NCI-H446 treated with DMSO at 0.1 percent for 48 hours (cell line): ENCODE data around the gene ZNF488.
"Not testable (repeated sequence)": the region's sequence is repeated elsewhere in the genome, so short reads cannot be mapped to it uniquely, and the experiment has no call there.

ENCODE experiments used
- DNase-seq: peaks from one replicate; lab custom pipeline; 2025; lab: John Stamatoyannopoulos, UW

The ZNF488 gene

GRCh38 chr10:47409866-47410256 lies 25.8 kb upstream of the ZNF488 start:
- no peak for DNase-seq

- DNase-seq: no peak
Observed at GRCh38 chr10:47409171-47409865, 25.2 kb upstream of the ZNF488 start.

DNA sequence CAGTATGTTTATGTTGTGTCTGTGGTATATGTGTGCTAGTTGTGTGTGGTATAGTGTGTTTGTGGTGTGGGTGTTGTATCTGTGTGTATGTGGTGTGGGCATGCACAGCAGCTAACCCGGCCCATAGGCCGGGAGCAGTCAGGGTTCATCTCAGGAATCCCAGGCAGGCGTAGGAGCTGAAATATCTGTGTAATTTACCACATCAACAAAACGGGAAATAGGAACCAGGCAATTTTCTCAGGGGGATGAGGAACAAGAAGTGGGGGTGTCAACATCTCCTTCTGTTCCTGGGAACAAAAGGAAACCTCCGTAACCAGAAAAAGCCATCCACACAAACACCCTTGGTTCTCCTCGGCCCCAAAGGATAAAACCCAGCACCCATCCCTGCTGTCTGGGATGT lies 24.5 kb upstream of the ZNF488 start:
- DNase-seq: no peak

GRCh38 chr10:47406870-47407691 lies 23.0 kb upstream of the ZNF488 start:
- DNase-seq: no peak

DNA sequence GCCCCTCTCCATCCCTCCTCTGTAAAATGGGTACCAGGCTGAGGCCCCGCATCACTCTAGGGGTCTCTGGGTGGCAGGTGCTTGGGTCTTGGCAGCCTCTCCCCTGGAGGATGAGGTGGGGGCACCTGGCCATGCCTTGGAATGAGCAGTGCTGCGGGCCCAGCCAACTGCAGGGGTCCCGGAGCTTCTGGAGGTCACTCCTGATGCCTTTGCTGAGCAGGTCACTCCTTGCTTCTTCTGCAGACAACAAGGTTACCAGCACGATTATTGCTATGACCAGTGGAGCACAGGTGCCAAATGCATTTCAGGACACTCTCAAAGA lies 22.4 kb upstream of the ZNF488 start:
- DNase-seq: no peak

DNA sequence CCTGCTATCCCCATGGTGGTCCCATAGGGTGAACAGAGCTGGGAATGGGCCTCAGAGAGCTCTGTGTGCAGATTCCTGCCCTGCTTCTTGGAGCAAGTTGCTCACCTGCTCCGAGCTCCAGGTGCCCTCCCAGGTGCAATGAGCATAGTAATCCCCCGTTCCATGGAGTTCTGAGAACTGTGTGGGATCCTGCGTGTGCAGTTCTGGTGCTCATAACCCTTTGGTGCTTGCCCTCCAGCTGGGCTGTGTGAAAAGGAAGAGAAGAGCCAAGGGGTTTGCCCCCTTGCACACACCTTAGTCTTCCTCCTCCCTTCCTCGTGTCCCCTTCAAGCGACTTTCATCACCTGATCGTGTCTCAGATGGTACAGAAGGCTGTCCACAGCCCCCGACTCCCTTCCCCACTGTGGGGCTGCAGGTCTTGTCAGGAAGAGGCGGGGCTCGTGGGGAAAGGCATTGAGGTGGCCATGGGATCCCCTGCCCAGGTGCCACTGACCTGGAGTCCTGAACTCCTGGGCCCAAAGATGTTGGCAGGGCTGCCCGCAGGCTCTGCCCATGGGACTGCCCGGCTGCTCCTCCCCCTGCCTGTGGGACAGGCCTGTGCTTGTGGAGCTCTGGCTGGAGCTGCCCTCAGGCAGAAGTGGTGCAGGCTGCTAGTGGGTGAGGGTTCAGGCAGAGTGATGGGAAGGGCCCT lies 21.9 kb upstream of the ZNF488 start:
- no peak for DNase-seq

- DNase-seq: no peak
Observed at GRCh38 chr10:47404937-47405336, 20.8 kb upstream of the ZNF488 start.

DNA sequence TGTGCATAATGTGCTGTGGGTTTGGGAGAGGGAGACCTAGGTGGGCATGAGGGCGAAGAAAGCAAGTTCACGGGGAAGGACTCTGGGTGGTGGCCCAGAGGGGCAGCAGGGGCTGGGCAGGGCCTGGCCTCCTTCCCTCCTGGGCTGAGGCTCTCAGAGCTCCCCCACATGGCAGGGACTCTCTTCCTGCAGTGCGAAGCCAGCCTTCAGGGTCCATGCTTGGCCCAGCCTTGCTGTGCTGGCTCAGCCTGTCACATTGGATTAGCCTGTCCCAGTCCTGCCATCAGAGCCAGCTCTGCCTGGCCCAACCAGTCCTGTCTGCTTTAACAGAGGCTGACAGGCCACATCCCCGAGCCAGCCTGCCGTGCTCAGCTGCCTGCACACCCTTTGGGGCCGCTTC lies 20.4 kb upstream of the ZNF488 start:
- no peak for DNase-seq

- DNase-seq: no peak
Observed at GRCh38 chr10:47403446-47404318, 19.6 kb upstream of the ZNF488 start.

DNA sequence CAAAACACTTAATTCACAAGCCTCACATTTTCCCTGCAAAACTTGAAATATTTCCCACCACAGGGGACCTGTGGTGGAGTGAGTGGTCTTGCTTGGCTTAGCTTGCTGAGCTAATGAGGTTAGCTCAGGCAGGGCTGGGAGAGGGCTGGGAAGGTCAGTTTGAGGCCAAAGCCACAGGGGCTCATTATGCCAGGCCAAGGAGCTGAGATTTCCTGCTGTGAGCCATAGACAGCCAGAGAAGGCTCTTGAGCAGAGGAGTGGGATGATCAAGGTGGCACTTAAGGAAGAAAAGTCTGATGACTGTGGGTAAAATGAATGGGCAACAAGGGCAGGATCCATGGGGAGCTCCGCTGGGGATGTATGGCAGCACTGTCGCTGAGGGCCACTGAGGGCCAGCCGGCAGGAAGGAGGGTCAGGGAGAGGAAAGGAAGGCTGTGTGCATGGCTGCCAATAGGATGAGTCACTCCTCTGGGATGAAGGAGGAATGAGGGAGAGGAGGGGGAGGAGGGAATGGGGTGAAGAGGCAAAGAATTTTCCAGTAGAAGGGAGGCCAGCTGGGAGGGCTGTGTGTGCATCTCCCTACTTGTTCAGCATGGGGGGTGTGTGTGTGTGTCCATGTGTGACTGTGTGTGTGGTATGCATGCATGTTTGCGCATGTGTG lies 18.7 kb upstream of the ZNF488 start:
- DNase-seq: no peak

DNA sequence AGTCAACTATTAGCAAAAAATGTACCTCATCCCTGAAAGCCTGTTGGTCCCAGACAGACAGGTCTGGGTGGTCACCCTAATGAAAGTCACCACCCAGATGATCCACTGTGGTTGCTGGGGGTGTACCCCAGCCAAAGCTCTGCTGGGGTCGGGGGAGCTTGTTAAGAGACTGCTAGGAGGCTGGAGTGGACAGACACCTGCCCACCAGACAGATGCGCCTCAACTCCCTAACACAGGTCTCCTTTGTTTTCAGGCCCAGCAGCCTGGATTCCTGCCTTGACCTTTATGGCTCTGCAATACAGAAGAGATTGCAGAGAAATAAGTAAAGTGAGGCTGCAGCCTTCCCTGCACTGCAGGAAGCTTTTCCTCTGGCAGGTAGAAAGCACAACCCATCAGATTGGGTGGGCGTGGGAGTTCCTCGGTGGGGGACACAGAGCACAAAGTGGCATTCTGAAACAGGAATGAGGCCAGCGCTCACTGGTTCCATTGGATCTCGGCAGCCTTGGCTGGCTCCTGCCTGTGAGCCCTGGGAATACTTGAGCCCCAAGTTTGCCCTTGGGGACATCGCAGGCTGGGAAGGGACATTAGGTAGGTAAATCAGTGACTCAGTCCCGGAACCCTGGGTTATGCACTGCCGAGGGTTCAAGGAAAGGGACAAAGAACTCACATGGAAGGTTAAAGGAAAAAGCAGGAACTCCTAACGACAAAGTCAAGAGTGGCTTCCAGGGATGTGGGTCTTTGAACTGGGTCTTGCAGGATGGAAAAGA lies 18.0 kb upstream of the ZNF488 start:
- DNase-seq: no peak

GRCh38 chr10:47401210-47401609 lies 17.1 kb upstream of the ZNF488 start:
- DNase-seq: no peak

DNA sequence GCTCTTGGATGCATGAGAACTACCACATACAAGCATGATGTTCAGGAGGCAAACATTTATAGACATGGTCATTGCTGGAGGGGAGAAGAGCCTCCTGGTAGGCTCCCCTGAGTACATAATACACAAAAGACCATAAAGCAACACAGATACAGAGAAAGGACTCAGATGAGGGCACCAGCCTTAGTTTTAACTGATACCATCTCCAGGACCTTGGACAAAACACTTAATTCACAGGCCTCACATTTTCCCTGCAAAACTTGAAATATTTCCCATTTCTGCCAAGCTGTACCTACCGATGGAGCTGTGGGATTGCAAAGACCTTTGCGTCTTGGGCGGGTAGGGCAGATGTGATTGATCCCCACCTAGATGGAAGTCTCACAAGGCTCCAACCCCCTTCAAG lies 16.7 kb upstream of the ZNF488 start:
- DNase-seq: no peak

- no peak for DNase-seq
Observed at GRCh38 chr10:47400251-47400650, 16.2 kb upstream of the ZNF488 start.

DNA sequence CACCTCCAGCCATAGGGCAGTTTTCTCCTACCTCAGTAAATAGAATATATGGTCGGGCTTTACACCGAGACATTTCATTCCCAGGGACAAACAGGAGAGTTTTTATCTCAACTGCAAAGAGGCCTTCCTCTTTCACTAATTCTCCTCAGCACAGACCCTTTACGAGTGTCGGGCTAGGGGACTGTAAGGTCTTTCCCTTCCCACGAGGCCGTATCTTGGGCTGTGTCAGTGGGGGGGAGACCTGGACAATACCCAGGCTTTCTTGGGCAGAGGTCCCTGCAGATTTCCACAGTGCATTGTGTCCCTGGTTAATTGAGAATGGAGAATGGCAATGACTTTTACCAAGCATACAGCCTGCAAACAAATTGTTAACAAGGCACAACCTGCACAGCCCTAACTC lies 13.2 kb upstream of the ZNF488 start:
- DNase-seq: no peak

DNA sequence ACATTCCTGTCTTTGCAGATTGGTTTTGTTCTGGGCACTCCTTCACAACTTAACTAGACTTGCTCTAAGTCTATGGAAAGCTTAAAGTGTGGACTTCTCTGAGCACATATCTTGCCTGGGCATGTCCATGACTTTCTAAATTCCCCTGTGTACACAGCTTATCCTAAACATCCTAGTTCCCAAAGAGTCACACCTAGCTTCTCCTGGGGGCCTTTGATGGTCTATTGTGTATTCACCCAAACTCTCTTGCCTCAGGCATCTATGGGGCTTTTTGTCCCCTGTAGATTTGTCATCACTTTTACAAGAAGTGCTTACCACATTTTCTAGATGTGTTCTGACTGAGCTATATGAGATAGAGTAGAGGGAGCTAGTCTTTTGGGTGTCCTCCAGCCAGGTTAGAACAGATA lies 12.2 kb upstream of the ZNF488 start:
- no peak for DNase-seq

DNA sequence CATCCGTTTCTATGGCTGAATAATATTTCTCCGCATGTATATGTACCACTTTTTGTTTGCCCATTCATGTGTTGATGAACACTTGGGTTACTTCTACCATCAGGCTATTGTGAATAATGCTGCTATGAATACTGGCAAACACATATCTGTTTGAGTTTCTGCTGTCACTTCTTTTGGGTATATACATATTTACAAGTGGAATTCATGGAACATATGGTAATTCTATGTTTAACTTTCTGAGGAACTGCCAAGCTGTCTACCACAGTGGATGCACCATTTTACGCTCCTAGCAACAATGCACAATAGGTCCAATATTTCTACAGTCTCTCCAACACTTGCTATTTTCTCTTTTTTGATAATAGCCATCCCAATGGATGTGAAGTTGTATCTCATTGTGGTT lies 5.5 kb upstream of the ZNF488 start:
- no peak for DNase-seq

DNA sequence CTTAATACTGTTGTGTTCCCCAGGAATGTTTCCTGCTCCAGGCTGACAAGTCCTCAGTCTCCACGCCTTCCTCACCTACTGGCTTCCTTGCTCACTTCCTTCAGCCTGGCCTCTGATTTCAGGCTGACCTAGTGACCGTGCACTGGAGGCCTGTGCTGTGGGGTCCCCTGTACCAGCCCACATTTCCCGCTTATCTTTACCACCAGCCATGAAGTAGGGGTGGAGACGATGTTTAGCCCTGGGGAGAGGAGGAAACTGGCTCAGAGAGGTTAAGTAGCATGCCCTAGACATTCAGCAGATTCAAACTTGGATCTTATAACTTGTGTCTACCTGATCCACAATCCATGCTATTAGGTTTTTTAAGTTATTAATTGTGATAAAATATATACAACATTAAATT lies 4.8 kb upstream of the ZNF488 start:
- no peak for DNase-seq

- not testable (repeated sequence) for DNase-seq
Observed at GRCh38 chr10:47386104-47386503, 2.0 kb upstream of the ZNF488 start.

GRCh38 chr10:47383261-47384147 lies 589 bp downstream of the ZNF488 start:
- no peak for DNase-seq
